NCI-H524 (cell line): ENCODE measurements around the gene ARNT2.

ENCODE experiments used
- DNase-seq, 2 experiments: peaks; one replicate each; lab custom pipeline; 2025; lab: John Stamatoyannopoulos, UW

ARNT2 gene

GRCh38 chr15:80442728-80443403 is 38.7 kb downstream of the ARNT2 start:
- no peak for DNase-seq

GRCh38 chr15:80444680-80445251 is 40.6 kb downstream of the ARNT2 start:
- DNase-seq = no peak

- peak; percentile 16 to 72 for DNase-seq
These were observed 41.3 kb downstream of the ARNT2 start for GRCh38 chr15:80445300-80446041.

- no peak for DNase-seq
These were observed 42.9 kb downstream of the ARNT2 start for GRCh38 chr15:80447077-80447476.

- no peak for DNase-seq
These were observed 45.6 kb downstream of the ARNT2 start for GRCh38 chr15:80449825-80450224.

- no peak for DNase-seq
These were observed 46.7 kb downstream of the ARNT2 start for GRCh38 chr15:80450811-80451321.

GRCh38 chr15:80452166-80452565 is 48.0 kb downstream of the ARNT2 start:
- DNase-seq = no peak

- no peak for DNase-seq
These were observed 51.0 kb downstream of the ARNT2 start for GRCh38 chr15:80455051-80455648.

- peak; percentile 13 to 60 for DNase-seq
These were observed 51.7 kb downstream of the ARNT2 start for GRCh38 chr15:80455668-80456442.

GRCh38 chr15:80456517-80457492 is 52.6 kb downstream of the ARNT2 start:
- DNase-seq = no peak

- no peak for DNase-seq
These were observed 53.7 kb downstream of the ARNT2 start for GRCh38 chr15:80457896-80458295.

- no peak for DNase-seq
These were observed 54.4 kb downstream of the ARNT2 start for GRCh38 chr15:80458580-80458979.

GRCh38 chr15:80459380-80459779 is 55.2 kb downstream of the ARNT2 start:
- DNase-seq = no peak

- DNase-seq = no peak
These were observed 55.6 kb downstream of the ARNT2 start for GRCh38 chr15:80459818-80460217.

- DNase-seq = no peak
These were observed 57.3 kb downstream of the ARNT2 start for GRCh38 chr15:80461356-80462095.

- no peak for DNase-seq
These were observed 57.9 kb downstream of the ARNT2 start for GRCh38 chr15:80462111-80462510.

GRCh38 chr15:80462836-80463512 is 58.8 kb downstream of the ARNT2 start:
- DNase-seq = no peak

- DNase-seq = no peak
These were observed 60.9 kb downstream of the ARNT2 start for GRCh38 chr15:80464951-80465625.

- no peak for DNase-seq
These were observed 61.4 kb downstream of the ARNT2 start for GRCh38 chr15:80465626-80466005.
